Measurements from ENCODE around the gene RBP7.
A peak's percentile ranks its signal among the peaks of the same experiment; 100 is the strongest.
"Not testable (repeated sequence)": the region's sequence is repeated elsewhere in the genome, so short reads cannot be mapped to it uniquely, and the experiment has no call there.

RBP7 gene

DNA sequence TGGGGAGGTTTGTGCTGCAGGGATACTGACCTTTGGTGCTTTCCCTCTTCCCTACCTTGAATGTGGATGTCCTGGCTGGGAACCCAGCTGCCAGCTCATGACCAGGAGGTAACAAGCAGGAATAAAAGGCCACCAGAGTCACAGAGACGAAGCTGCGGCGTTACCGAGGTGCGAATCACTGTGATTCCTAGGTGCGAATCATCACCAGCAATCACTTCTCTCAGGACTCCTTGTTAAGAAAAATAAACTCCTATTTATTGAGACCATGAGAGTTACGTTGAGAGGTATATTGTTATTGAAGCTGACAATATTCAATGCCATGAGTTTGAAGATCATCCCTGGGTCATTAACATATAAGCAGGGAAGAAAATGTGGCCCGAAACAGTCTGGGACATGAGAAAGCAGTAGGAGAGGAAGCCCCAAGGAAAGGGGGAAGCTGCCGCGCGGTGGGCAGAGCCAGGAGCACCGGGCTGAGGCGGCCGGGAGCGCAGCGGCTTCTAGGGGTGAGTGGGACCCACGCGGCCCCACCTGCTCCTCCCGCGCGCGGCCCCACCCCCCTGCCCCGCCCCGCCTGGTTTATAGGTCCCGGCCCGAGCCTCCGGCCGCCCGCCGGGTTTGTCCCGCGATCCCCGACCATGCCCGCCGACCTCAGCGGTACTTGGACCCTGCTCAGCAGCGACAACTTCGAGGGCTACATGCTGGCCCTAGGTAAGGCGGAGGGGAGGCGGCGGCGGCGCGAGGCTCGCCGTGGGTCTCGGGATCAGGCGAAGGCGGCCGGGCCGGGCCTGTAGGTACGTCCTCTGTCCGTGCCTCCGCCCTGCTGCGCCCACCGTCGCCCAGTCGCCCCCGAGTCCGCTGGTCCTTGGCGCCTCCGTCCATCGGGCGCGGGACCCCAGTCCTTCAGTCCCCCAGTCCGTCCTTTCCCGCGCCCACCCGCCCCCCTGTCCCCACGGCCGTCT is at the start of gene RBP7:
Gene RBP7, plus strand, starts transcription at position 605 of the 959 bp plus-strand sequence. Its CDS starts 31 bp downstream, at position 636.
- peak; percentile 6 for DNase-seq

DNA sequence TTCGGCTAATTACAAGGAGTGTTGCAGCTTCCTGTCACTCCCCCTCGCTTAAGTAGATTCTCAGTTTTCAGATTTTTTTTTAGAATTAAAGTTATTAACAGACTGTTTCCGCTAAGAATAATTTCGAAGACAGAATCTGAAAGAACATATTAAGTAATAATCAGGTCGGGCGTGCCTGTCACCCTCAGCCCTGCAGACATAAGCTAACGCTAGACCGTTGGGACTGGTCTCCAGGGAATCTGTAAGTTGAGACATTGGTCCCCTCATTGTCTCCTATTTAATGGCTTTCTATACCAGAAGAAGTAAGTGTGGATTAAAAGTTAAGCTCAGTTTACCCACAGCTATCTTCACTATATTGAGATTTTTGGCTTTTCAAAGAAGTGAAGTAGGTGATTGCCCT is 39.3 kb upstream of the RBP7 start:
- no peak for DNase-seq

DNA sequence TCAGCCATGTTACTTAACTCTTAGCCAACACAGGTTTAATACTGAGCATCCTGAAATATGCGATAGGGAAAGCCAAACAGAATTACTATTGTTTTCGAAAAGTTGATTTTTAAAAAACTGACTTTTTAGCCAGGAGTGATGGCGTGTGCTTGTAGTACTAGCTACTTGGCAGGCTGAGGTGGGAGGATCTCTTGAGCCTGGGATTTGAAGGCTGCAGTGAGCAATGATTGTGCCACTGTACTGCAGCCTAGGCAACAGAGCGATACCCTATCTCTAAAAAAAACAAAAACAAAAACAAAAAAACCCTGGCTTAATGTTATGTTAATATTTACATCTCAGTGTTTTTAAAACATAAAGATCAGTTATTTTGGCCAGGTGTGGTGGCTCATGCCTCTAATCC is 37.0 kb upstream of the RBP7 start:
- no peak for DNase-seq

DNA sequence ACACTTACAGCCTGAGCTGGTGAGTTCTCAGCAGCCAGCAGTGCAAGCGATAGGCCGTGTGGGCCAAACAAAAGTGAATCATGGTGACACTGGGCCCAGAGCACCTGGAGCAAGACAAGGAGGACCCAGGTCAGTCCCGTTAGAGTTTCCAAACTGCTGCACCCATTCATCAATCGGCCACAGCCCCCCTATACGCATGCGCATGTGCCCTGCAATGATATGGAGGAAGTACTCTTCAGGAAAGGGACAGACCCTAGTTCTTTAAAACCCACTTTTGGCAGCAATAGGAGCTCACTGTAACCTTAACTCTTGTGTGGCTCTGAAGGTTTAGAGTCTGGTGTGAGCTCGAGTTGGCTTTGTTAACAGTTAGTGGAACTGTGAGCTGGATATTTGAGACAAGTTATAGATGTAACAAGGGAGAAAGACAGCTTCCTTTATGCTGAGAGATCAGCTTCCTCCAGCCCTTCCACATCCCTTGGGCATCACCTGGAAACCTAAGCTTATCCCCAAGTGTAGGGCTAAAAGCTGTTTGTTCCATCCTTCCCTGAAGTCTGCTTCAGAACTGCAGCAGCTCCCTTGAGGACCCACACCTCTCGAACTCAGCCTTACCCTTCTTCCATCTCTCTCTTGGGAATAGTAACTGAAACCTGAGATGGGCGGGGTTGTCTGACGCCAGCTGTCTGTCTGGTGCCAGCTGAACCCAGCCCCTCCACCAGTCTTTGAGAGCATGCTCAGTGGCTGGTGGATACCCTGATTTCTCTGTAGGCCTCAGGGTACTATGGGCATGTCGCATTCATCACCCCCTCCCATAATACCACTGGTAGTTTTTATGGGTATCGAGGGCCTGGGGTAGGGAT is 36.1 kb upstream of the RBP7 start:
- DNase-seq, result no peak

DNA sequence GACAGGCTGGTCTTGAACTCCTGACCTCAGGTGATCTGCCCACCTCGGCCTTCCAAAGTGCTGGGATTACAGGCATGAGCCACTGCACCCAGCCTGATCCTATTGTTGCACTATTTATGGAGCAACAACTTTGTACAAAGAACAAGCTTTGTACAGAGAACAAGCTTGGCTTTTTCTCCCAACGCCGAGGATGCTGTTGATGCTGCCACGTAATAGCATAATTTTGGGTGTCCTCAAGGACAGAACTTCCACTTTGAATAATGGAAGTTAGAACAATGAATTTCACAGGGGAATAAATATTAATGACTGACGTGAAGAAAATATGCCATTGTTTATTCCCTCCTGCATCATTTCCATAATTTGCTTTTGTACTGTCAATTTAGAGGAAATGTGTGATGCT is 12.8 kb upstream of the RBP7 start:
- DNase-seq, result no peak

DNA sequence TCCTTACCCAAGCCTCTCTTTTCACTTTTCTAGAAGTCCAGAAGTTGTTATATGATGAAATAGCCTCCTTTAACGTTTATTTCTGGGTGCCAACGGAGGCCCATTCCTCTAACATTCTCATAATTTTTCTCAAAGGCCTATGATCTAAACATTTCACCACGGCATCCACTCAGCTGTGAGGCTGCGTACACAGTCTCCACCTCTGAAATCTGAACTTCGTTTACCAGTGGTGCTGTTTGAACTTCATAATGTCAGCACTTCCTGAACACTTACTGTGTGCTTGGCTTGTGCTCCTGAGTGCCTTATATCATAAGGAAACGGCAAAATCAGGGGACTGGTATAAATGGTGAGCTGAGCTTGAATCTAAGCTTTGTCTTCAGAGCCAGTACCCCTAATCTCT is 12.0 kb upstream of the RBP7 start:
- DNase-seq, result no peak

DNA sequence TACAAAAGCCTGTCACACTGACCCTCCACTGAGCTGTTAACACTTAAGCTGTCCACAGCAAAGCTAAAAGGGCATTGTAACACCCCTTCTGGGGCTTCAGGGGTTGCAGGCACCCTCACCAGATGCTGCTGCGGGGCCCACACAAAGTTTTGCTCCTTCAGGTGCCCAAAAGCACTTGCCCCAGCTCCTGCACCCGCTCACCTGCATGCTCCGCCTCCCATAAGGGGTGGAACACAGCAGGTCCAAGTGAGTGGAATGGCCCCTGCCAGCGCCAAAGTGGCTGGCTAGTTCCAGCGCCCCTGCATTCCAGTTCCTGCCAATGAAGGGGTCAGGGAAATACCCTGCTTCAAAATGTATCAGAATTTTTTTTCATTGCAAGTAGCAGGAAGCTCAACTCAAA is 7.3 kb upstream of the RBP7 start:
- no peak for DNase-seq

DNA sequence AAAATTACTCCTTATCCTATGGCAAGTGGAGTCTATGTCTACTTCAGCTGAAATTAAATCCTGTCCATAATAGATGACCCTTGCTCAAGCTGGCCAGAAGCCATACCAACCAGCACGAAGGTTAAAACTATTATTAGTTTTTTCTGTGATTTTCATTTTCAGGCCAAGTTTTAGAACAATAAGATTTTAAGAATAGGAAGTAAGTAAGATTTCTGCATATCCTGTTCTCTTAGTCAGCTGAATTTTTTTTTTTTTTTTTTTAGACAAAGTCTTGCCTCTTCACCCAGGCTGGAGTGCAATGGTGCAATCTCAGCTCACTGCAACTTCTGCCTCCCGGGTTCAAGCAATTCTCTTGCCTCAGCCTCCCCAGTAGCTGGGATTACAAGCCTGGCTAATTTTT is 6.1 kb upstream of the RBP7 start:
- DNase-seq, result no peak

DNA sequence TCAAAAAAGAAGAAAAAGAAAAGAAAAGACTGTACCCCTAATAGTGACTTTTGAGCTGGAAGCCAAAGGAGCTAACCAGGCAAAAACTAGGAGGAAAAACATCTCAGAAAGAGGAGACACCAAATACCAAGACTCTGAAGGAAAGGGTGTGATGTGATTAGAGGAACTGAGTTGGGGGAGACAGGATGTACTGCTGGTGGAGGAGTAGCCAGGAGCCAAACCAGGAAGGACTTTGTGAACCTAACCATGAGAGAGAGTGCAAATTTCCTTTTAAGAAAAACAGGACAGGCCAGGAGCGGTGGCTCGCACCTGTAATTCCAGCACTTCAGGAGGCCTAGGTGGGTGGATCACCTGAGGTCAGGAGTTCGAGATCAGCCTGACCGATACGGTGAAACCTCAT is 4.1 kb upstream of the RBP7 start:
- DNase-seq, result no peak

DNA sequence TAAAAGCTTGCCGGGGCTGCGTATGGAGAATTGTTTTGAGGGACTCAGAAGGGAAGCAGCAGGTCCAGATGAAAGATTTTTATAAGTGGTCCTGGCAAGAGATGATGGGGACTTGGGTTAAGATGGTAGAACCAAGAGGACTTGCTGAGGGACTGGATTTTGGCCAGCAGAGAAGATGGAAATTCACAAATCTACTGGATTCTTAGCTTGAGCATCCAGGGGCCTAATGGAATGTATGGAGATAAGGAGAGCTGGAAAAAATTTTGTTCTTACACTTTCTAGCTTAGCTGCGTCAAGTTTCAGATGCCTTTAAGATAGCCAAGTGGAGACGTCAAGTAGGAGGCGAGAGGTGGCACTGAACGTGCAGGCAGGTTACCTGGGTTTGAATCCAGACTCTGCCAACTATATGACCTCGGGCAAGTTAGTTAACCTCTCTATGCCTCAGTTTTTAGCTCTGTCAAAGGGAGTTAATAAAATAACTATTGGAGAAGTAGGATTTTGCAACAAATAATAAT is 3.4 kb upstream of the RBP7 start:
- DNase-seq, result no peak

DNA sequence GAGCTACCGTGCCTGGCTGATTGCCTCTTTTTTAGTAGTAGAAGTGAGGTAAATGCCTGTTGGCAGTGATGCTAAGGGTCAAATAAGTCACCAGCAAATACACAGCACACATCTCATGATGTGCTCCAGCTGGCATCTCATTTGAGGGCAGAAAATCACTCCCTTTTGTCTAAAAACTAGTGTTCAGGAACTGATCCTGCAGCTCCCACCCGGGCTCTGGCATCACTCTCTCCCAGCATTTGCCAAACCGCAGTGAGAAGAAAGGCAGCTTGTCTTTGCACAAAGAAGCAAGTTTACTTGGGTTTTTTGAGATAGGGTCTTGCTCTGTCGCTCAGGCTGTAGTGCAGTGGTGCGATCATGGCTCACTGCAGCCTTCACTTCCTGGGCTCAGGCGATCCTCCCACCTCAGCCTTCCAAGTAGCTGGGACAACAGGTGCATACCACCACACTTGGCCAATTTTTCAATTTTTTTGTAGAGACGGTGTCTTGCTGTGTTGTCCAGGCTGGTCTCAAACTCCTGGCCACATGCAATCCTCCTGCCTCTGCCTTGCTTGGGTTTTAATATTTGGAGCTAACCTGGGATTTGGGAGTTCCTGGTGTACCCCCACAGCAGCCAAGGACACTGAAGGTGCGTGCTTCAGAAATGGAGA is 4.1 kb downstream of the RBP7 start:
- no peak for DNase-seq

DNA sequence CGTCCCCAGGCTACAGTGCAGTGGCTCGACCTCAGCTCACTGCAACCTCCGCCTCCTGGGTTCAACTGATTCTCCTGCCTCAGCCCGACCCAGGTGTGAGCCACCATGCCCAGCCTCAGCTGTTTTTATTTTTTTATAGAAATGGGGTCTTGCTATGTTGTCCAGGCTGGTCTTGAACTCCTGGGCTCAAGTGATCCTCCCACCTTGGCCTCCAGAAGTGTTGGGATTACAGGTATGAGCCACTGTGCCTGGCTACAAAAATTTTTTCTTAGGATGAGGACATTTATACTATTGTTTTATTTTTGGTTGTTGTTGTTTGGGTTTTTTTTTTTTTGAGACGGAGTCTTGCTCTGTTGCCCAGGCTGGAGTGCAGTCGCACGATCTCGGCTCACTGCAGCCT is 8.2 kb downstream of the RBP7 start:
- DNase-seq, result not testable (repeated sequence)

DNA sequence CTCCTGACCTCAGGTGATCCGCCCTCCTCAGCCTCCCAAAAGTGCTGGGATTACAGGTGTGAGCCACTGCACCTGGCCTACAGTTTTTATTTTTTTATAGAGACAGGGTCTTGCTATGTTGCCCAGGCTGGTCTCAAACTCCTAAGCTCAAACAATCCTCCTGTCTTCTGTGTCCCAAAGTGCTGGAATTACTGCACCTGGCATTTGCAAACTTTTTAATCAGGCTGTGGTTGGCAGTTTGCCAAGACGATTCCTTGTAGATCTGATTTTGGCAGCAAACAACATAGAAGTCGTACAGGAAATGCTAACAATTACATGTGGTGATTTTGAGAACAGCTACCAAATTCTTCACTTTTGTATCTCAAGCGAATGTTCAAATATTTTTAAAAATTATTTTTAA is 10.1 kb downstream of the RBP7 start:
- no peak for DNase-seq

DNA sequence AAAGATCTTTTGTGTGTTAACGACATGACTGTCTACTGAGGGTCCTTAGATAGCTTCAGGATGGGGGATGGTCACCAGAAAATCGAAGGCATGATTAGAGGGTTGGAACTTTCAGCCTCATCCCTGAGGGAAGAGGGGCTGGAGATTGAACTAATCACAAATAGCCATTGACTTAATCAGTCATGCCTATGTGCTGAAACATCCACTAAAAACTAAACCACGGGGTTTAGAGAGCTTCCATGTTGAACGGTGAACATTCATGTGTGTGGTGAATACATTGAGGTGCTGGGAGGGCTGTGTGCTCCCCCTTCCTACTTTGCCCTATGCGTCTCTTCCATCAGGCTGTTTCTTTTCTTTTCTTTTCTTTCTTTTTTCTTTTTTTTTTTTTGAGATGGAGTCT is 17.0 kb downstream of the RBP7 start:
- DNase-seq, result no peak

DNA sequence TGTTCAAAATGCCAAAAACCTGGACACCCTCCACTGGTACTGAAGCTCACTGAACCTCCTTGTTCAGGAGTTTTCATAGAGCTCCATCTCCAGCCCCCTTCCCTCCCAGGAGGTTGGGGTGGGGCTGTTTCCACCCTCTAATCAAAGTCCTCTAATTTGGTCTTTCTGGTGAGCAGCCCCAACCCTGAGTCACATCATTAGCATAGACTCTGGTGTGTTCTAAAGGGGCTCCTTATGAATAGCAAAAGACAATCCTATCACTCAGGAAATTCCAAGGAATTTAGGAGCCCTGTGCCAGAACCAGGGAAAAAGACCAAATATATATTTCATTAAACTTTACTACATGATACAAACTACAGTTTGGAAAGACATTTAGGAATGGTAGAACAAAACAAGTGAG is 22.5 kb downstream of the RBP7 start:
- no peak for DNase-seq

DNA sequence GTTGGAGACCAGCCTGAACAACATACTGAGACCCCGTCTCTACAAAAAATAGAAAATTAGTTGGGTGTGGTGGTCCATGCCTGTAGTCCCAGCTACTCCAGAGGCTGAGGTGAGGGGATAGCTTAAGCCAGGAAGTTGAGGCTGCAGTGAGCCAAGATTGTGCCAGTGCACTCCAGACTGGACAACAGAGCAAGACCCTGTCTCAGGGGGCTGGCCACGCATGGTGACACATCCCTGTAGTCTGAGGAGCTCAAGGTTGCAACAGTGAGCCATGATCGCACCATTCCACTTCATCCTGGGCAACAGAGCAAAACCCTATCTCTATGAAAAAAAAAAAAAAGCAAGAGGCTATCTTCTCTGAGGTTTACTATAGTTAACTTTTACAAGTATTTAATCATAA is 23.1 kb downstream of the RBP7 start:
- DNase-seq, result no peak

DNA sequence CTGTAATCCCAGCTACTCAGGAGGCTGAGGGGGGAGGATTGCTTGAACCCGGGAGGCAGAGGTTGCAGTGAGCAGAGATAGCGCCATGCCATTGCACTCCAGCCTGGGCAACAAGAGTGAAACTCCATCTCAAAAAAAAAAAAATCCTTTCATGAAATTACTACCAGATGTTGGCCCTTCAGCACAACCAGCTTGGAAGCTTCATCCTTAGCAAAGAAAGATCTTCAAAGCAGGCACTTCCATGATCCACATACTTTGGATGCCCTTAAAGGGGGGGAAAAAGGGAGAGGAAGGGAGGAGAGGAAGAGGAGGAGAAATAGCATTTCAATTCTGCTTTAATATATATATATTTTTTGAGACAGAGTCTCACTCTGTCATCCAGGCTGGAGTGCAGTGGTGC is 23.6 kb downstream of the RBP7 start:
- not testable (repeated sequence) for DNase-seq

DNA sequence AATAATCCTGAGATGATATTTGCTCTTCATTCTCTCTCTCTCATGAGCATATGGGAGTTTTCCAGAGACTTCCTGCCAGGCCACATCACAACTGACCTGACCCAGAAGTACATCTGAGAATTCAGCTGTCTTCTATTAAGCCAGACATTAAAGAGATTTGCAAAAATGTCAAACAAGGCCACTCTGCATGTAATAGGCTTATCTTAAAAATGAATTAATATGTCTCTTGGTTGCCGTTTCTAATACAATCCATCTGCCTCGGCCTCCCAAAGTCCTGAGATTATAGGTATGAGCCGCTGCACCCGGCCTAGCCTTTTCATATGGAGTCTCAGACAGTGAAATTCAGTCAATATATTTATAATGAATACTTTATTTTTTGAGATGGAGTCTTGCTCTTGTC is 25.0 kb downstream of the RBP7 start:
- not testable (repeated sequence) for DNase-seq

DNA sequence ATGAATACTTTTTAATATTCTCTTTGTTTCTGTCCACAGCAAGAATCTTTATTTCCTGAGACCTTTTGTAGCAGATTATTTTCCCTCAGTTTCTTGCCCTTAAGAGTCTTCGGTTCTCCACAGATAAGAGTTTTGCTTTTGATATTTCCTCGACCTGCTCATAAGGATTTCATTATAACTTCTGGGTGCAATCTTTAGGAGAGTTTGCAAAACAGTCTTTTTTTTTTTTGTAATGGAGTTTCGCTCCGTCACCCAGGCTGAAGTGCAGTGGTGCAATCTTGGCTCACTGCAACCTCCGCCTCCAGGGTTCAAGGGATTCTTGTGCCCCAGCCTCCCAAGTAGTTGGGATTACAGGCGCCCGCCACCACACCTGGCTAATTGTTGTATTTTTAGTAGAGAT is 25.6 kb downstream of the RBP7 start:
- no peak for DNase-seq

DNA sequence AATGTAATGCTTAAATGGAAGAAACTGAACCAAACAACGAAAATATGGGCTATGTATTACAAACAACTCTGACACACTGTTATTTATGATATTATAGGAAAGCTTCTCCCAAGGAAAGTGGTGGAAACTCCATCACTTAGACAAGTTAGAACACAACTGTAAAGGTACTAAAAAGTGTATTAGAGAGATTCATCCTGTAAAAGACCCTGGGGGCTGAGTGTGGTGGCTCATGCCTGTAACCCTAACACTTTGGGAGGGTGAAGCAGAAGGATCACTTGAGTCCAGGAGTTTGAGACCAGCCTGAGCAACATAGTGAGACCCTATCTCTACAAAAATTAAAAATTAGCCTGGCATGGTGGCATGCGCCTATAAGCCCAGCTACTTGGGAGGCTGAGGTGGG is 28.3 kb downstream of the RBP7 start:
- DNase-seq, result no peak

DNA sequence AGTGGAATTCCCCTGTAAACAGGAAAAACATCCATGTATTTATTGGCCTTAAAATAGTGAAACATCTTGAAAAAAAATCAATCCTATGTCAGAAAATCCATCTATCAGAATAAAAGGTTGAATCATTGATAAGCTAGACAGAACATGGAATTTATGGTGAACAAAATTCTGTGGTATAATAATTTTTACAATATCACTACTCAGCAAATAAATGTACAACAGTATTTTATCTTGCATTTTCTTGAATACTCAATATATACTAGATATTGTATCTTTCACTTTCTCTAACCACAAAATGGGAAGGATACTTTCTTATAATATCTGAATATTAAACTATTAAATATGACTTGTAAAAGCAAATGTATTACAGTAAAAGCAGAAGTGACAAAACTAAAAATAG is 30.0 kb downstream of the RBP7 start:
- no peak for DNase-seq

DNA sequence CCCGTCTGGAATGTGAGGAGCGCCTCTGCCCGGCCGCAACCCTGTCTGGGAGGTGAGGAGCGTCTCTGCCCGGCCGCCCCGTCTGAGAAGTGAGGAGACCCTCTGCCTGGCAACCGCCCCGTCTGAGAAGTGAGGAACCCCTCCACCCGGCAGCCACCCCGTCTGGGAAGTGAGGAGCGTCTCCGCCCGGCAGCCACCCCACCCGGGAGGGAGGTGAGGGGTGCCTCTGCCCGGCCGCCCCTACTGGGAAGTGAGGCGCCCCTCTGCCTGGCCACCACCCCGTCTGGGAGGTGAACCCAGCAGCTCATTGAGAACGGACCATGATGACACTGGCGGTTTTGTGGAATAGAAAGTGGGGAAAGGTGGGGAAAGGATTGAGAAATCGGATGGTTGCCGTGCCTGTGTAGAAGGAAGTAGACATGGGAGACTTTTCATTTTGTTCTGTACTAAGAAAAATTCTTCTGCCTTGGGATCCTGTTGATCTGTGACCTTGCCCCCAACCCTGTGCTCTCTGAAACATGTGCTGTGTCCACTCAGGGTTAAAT is 32.0 kb downstream of the RBP7 start:
- DNase-seq, result not testable (repeated sequence)

DNA sequence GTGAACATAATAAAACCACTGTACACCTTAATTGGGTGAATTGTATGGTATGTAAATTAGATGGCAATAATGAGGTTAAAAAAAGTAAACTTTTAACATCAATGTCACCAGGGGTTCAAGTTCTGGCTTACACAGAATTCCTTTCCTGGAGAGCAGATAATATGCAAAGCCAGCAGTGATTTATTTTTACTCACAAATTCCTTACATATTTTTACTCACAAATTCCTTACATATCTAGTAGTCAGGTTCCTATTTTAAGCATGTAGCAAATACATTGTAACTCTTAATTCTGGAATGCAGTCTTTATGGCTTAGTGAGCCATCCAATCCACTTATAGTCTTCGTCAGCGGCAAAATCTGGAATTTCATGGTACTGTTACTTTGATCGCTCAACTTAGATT is 34.4 kb downstream of the RBP7 start:
- no peak for DNase-seq
